ENCODE data around the gene GSE1.

The GSE1 gene

GRCh38 chr16:85607321-85607765 lies 5.8 kb upstream of the GSE1 start:
- no peak for DNase-seq

DNA sequence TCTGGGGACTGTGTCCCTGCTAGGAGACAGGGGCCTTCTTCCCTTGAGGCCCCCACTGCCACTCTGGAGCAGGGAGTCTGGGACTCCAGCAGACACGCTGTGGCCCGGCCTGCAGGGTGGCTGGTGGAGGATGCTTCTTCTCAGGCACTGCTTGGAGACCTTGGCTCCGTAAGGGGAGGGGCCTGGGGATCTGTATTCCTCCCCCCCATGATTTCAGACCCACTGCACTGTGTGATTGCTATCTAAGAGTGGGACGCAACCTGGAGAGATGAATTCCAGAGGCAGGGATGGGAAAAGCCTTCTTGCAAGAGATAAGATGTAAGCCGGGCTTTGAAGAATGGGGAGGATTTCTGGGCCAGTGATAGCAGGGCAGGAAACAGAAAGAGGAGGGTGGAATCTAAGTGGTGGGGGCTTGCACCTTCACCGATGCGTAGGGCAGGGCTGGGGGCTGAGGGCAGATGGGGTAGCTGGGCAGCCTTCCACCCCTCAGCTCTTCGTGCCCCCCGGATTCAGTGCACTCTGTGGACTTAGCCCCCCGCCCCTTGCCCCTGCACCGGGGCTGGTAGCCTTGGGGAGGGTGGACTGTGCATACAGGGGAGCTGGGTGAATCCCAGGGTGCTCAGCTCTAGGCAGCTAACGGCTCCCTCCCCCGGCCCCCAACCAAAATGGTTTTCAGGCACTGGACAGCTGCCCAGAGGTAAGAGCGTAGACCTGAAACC lies 5.2 kb upstream of the GSE1 start:
- no peak for DNase-seq

DNA sequence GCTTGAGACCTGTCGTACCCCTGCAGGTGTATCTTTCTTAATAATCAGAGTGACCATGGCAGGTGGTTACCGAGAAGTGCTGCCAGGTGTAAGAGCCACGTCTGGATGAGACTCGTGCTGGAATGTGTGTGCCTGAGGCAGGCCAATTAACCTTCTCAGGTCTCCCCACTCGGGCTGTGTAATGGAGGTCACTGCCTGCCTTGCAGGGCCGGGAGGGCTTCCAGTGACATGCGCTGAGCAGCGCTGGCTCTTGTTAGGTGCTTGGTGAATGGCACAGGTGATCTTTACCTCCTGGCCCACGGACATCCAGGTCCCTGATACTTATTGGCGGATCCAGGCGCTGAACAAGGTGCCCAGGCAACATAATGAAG lies 4.6 kb upstream of the GSE1 start:
- no peak for DNase-seq

- no peak for DNase-seq
Measured at GRCh38 chr16:85608887-85609286, 4.2 kb upstream of the GSE1 start.

- no peak for DNase-seq
Measured at GRCh38 chr16:85609539-85609938, 3.6 kb upstream of the GSE1 start.

DNA sequence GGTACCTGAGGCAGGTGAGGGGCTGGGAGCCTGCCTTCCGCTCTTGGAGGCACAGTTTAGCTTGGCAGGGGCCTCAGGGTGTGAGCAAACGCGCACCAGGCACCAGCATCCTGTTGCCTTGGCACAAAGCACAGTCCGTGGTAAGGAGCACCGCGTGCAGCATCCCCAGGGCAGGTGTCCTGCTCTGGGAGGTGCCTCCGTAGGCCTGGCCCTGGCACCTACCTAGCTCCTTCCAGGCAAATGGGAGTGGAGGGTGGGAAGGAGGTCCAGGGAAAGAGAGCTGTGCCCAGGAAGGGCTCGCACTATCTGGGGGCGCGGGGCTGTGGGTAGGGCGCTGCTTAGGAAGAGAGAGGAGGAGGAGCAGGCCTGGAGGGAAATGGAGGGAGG lies 3.1 kb upstream of the GSE1 start:
- no peak for DNase-seq

DNA sequence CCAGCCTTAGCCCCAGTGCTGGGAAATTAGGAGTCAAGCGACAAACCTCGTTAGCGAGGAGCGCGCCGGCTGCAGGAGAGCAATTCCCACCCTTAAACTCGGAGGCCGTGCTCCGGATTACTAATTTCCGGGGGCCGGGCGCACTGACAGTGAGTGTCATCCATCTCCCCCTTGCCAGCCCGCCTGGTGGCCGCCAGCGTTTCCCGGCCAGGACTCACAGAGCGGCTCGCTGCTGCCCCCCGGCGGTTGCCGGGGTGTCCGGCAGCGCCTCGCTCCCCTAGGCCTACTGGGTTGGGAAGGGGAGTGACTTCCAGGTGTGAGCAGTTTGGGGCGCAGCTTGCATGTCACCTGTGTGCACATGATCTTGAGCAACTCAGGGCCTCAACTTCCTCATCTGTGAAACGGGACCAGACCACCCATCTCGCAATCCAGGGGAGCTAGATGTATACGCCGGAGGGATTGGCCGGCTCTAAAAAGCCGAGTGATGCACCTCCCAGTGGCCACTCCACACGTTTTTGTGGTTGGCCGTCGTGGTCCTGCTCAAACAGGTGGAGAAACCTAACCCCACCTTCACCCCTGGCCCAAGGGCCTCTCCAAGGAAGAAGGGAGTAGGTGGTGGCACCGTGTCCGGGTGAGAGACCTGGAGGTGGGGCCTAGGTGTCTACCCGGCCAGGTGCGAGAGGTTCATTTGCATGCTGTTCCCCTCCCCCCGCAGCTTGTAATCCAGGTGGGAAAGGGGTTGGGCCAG lies 2.5 kb upstream of the GSE1 start:
- peak; percentile 87 for DNase-seq

DNA sequence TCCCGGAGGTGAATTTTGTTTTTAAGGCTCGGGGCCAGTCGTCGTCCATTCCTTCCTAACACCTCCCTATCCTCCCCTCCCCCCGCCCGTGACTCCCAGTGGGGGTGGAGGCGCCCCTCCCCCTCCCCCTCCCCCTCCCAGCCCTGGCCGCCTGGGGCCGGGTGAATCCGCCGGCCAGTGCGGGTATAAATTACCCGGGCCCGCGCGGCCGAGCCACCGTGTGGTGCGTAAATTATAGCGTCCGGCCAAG lies 2.0 kb upstream of the GSE1 start:
- no peak for DNase-seq

GRCh38 chr16:85611444-85612190 lies 1.5 kb upstream of the GSE1 start:
- peak; percentile 95 for DNase-seq

DNA sequence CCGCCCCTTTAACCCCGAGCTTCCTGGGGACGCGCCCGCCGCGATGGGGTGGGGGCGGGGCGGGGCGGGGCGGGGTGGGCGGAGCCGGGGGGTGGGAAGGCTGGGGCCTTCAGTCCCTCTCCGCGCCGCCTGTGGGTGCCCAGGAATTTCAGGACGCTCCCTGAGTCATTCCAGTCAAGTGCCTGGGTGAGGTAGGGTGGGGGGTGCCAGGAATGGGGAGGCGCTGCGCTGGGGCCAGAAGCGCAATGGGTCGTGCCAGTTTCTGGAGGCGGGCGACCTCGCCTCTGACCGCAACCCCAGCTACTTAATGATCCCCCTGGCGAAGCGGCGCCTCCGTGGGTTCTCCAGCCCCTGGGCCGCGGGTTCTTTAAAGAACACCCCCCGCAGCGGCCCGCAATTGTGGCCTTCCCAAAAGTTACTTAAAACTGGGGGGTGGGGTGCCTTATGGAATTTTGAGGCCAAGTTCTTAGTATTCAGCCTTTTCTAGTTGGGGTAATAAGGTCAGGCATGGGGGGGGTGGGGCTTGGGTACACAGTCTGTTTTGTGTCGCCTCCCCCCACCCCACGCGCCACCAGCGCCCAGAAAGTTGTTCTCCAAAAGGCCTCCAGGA lies 826 bp upstream of the GSE1 start:
- peak; percentile 85 for DNase-seq

GRCh38 chr16:85613604-85614337 lies 649 bp downstream of the GSE1 start:
- DNase-seq: peak; percentile 55

DNA sequence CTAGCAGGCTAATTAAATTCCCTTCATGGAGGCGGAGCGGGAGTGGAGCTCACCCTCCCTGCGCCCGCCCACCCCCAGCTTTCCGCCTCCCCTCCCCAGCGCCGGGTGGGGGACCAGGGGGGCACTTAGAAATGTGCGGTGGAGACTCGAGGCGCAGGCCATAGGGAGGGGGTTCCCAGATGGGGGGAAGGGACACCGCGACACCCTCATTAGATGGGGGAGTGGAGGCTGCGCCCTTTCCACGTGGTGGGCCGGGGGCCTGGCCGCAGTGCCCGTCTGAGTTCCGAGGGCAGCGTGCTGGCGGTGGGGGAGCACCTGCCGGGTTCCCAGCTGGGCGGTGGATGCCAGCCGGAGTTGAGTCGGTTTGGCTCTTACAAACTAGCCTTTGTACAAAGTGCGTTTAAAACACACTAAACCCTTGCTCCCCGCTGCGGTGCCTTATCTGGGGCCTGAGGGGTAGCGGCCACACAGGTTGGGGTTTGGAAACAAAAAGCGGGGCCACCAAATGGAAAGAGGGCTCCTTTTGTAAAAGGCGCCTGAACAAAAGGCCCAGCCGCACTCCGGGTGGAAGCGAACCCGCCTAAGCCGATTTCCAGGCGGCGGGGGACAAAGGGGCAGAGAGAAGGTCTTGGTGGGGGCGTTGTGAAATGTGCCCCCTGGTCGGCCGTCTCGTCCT lies 1.4 kb downstream of the GSE1 start:
- no peak for DNase-seq

DNA sequence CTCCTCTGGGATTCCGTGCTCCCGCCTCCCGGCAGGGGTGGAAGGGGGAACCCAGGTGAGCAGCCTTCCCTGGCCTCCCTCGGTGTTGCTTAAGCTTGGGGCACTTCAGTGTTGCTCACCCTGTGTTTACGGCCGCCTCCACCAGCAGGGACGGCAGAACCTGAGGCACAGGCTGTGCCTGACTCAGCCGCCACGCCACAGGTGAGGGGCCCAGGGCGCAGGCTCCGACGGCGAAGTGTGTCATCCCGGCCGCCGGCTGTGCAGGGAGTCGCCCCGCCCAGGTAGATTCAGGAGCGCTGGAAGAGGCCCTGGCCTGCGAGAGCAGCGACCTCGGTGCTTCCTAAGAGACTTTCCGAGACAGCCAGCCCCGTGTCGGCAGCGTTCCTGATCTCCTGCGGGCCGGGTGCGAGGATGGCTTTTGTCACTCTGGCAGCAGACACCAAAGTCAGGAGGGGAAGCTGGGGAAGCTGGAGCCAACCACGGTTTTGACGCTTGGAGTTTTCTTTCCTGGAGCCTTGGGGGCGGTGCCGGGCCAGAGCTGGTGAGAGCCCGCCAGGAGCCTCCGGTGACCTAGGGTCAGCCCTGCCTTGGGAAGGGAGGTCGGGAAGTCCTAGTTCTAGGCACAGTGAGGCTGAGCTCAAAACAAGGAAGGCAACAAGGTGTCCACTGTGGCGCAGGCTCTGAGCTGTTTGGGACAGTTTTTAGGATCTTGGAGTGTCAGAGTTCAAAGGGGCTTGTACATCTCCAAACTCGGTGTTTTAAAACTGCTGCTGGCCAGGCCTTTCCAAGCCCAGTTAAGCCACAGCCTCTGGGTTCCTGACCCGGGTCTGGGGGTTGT lies 2.1 kb downstream of the GSE1 start:
- peak; percentile 67 for DNase-seq

DNA sequence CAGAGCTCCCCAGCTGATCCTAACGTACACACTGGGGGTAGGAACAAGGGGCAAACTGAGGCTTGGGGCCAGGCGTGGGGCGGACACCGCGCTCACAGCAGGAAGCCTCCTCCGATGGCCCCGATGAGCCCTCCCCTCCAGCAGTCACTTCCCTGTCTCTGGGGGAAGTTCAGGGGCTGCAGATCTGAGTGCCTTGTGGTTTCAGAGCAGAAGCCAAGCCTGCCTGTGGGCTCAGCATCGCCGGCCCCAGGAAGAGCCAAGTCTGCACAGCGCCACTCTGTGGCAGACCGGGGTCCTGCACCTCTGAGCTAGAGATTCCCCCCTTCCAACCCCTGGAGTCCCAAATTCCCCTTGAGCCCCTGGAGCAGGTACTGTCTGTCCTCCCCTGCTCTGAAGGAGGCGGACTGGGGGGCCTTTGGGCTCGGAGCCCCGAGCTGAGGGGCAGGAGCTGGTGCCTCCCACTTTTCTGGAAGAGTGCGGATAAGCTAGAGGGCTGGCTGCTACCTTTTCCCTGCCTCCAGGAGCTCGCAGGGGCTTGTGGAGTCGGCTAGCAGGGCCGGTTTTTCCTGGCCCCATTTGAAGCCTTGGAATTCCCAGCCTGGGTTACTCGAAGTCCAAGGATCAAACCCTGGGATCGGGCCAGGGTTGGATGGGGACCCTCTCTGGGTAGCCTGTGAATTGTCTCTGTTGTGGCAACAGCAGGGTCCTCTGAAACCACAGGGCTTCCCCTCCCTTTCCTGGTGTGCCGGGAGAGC lies 2.9 kb downstream of the GSE1 start:
- peak; percentile 37 for DNase-seq

GRCh38 chr16:85616607-85617321 lies 3.6 kb downstream of the GSE1 start:
- no peak for DNase-seq

DNA sequence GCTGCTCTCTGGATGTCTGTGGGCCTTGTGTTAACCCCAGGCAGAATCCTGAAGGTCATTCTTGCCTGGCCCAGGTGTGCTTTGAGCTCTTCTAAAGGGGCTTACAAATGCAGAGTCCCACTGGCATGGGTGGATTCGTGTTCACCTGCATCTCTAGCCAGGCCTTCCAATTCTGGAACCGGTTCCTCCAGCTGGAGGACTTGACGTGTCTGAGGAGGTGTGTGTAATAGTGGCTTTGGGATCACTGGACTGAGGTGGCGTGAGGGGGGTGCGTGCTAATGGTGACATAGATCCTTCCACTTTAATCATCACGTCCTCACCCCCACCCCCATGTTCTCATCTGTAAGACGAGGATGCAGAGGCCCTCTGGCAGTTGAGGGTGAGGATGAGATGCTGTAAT lies 4.8 kb downstream of the GSE1 start:
- DNase-seq: no peak

DNA sequence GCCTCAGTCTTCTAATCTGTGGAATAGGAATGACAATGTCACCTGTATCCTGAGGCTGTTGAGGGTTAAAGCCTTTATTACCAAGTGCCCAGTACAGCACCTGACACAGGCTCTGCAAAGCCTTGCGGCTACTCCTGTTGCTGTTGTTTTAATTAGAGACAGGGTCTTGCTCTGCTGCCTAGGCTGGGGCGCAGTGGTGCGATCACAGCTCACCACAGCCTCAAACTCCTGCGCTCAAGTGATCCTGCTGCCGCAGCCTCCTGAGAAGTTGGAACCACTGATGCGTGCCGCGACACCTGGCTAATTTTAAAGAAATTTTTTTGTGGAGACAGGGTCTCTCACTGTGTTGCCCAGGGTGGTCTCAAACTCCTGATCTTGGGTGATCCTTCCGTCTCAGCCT lies 5.4 kb downstream of the GSE1 start:
- no peak for DNase-seq

DNA sequence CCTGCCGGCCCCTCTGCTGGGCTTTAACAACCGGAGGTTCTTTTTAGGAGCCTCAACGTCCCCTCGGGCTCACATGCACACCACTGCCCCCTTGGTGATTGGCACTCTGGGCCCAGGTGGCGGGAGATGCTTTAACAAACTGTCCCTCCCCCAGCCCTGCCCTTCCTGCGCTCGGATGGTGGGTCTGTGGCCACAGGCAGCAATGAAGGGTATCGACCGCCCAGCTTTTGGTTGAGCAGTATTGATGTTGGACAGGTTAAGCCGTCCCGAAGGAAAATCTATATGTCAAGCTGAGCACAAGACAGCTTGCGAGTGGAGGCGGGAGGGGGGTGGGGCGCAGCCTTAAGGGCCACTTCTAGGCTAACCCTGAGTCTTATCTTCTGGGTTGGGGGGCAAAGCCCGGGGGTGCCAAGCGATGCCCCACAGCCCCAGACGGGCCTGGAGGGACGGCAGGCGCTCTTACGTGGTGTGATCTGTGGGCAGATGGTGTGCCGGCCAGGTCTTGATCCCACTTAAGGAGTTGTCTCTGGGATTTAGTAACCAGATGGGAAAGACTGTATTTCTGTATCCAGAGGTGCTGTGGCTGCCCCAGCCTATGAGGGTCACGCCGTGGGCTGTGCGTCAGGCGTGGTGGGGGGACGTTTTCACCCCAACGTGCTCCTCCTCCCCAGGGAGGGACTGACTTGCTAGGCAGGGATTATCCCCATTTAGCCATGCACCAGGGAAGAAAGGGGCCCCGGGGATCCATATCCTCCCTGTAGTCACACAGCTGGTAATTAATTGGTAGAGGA lies 6.2 kb downstream of the GSE1 start:
- DNase-seq: no peak

DNA sequence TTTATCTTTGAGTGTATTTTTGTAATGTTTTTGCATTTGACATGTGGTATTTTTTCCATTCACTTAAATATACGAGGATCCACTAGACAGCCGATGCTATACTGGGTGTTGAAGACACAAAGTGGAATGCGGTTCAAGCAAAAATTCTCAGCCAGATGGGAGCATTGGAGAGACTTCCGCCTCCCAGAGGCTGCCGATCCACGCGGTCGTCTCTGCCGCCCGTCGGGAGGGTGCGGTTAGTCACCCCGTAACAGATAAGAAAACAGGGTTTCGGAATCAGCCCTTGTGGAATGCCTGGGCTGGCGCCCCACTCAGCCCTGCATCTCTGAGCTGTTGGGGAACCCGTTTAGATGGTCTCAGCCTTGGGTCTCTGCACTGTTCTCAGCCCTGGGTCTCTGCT lies 7.3 kb downstream of the GSE1 start:
- DNase-seq: no peak

Measured in NCI-H2171 (cell line).